ENCODE data around the gene ZDHHC14. TPM values are rescaled to one million over a fixed set of nuclear protein-coding genes. Genes with fewer than 3 reads are reported as not detected.

ZDHHC14 gene
- total and polyA plus RNA-seq, 2 of the 8 experiments (the other 6 are each of a cell fraction or from before 2014, with no cell fraction given) = 2.9 to 5.3 TPM

DNA sequence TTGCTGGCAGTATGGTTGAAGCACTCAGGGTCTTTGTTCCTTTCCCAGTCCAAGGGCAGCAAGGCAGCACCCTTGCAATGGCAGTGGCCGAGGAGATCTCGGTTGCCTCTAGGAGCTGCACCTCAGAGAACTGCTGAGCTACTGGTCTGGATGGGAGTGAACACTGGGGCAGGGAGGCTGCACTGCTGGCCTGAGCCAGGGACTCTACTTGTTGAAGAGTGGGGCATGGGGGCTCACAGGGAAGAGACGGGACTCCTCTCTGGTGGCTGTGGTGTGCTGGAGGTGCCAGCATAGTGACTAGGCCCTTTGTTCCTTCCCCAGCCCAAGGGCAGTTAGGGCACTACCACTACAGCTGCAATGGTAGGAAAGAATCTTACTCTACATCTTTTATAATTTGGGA is 203.0 kb downstream of the ZDHHC14 start:
- no peak overlapping the region for H3K9ac ChIP-seq (replicated peaks in 1 of 4; ENCODE audit: extremely low read depth in 1 of 4, low read depth in 3 of 4, low read length in 3 of 4)
- TF ChIP-seq CTBP2 (IDR thresholded peaks at IDR 0.05; ENCODE audit: borderline replicate concordance, insufficient read depth, insufficient read length, low read length) = no peak
- no peak overlapping the region for H2AK5ac ChIP-seq (ENCODE audit: low read depth, low read length)
- 96% methylated on average over 3 of the region's 3 CpGs; no CpG with 5 or more reads in 1 of the 2 experiments for WGBS, 2 experiments (ENCODE audit: extremely low coverage in 1 of 2, insufficient coverage in 1 of 2, insufficient read length in 1 of 2, insufficient replicate concordance in 2 of 2, low coverage in 1 of 2, low lambda C conversion rate in 2 of 2, missing lambda C conversion rate in 1 of 2)
- ChIA-PET CTCF (ENCODE audit: partially characterized antibody) (interaction anchor here (0.6 to 1.3 kb wide), 5 partner anchors 15 to 607 kb away, joined by 3 to 4 read pairs (median 3); no protein-coding TSS in a partner anchor), POLR2A (ENCODE audit: partially characterized antibody) (no interaction called here)
- no peaks in the 10 kb centered on the region for H3K79me1 ChIP-seq (ENCODE audit: low read depth, low read length)
- no peak overlapping the region for H4K5ac ChIP-seq (ENCODE audit: insufficient read length, low read depth, low read length)
- no peak overlapping the region for H2BK20ac ChIP-seq (ENCODE audit: low read length)
- no peak overlapping the region for H2AFZ ChIP-seq (ENCODE audit: low read length)
- H3K56ac ChIP-seq (replicated peaks; ENCODE audit: insufficient read length, low read depth, low read length) = no peak overlapping the region
- H3K79me2 ChIP-seq (ENCODE audit: control insufficient read depth in 1 of 2, insufficient read depth in 2 of 2, low read length in 2 of 2) = no peaks in the 10 kb centered on the region
- FAIRE-seq (no peak), DNase-seq (ENCODE audit: low read depth in 1 of 2, low spot score in 2 of 2) (no peak)
- H3K36me3 ChIP-seq (ENCODE audit: control insufficient read depth in 2 of 4, insufficient read depth in 4 of 4, low read length in 3 of 4) = no peaks in the 10 kb centered on the region
- no peaks in the 10 kb centered on the region for H3K23me2 ChIP-seq (ENCODE audit: low read depth, low read length)
- H3K9me3 ChIP-seq (ENCODE audit: insufficient read depth in 2 of 2, low read depth in 1 of 2, low read length in 1 of 2) = 0 out of 4 replicates have a peak, but pooled peaks cover 0 to 4% of the 10 kb centered on the region in 2 experiments
- H3K27me3 ChIP-seq (replicated peaks in 1 of 4; ENCODE audit: control insufficient read depth in 3 of 4, extremely low read depth in 1 of 4, insufficient read depth in 3 of 4, low read length in 3 of 4) = no peaks in the 10 kb centered on the region
- H2BK5ac ChIP-seq (ENCODE audit: low read depth, low read length) = no peak overlapping the region
- no peak overlapping the region for H3K4me2 ChIP-seq (ENCODE audit: insufficient read depth in 1 of 2, low read depth in 2 of 2, low read length in 2 of 2)
- no peak overlapping the region for H3K18ac ChIP-seq (ENCODE audit: extremely low read depth, low read length)
- H3K4me1 ChIP-seq (replicated peaks in 1 of 4; ENCODE audit: control insufficient read depth in 3 of 4, insufficient read depth in 4 of 4, low read length in 3 of 4) = no peaks in the 10 kb centered on the region
- no peak overlapping the region for H3K4me3 ChIP-seq (ENCODE audit: extremely low read depth in 1 of 4, insufficient read depth in 2 of 4, low read depth in 3 of 4, low read length in 4 of 4)
- H4K91ac ChIP-seq (replicated peaks; ENCODE audit: insufficient read length, low read length) = peak overlapping the region; percentile 27
- H2BK12ac ChIP-seq (ENCODE audit: low read depth, low read length) = no peak overlapping the region
- no peak overlapping the region for H3K14ac ChIP-seq (ENCODE audit: insufficient read length)
- no peak overlapping the region for H4K8ac ChIP-seq (ENCODE audit: extremely low read depth, insufficient read depth, low read length)
- H2BK120ac ChIP-seq (replicated peaks; ENCODE audit: low read depth, low read length) = no peak overlapping the region
- no peak overlapping the region for H2BK15ac ChIP-seq (ENCODE audit: low read length)
- no peaks in the 10 kb centered on the region for H4K20me1 ChIP-seq (replicated peaks in 1 of 2; ENCODE audit: control insufficient read depth in 1 of 2, insufficient read depth in 2 of 2, low read length in 2 of 2)
- no peak overlapping the region for H3K4ac ChIP-seq (replicated peaks; ENCODE audit: insufficient read length, low read depth, low read length)
- no peak overlapping the region for H3K23ac ChIP-seq (ENCODE audit: insufficient read length)
- no peak overlapping the region for H3K27ac ChIP-seq (ENCODE audit: low read depth, low read length)
